ENCODE data around the gene SEPTIN8.

DNA sequence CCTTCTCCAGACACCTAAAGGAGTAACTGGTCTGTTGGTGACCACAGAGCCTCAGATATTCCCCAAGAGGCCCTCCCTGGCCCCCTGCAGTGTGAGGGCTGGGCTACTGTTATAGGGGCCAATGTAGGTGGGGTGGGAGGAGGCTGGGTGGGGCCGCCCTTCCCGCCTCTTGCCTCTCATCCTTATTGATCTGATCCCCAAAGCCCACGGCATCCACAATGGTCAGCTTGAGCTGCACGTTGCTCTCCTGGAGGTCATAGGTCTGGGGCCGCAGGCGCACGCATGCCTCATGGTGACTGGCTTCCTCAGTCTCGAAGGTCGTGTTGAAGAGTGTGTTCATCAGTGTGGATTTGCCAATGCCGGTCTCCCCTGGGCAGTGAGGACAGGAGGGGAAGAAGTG lies 13.0 kb downstream of the SEPTIN8 start:
- no peak for TF ChIP-seq POLR2A (IDR thresholded peaks at IDR 0.05; ENCODE audit: low read depth, low read length)
- no peak for TF ChIP-seq POLR2AphosphoS5 (IDR thresholded peaks at IDR 0.05; ENCODE audit: low read depth, low read length)
- no peak for TF ChIP-seq TAF1 (IDR thresholded peaks at IDR 0.05; ENCODE audit: low read depth, low read length)
- TF ChIP-seq SPI1 (IDR thresholded peaks at IDR 0.05; ENCODE audit: low read depth, low read length), result no peak
- TF ChIP-seq PAX5 (IDR thresholded peaks at IDR 0.05; ENCODE audit: insufficient read depth, low read length, severe bottlenecking), result no peak
